Colonic mucosa (tissue), 4 donors: ENCODE results near the gene KLK5. TPM values are rescaled to one million over a fixed set of nuclear protein-coding genes. Genes with fewer than 3 reads are reported as not detected.

Experiments
- DNase-seq: peaks from one replicate; pipeline ENCODE4 v3.0.0-alpha.2; 2020
- H3K27ac ChIP-seq: fragments of 200-600 bp; one replicate; pipeline ENCODE4 v1.8.0; 2021
- H3K27me3 ChIP-seq: fragments of 200-600 bp; one replicate; pipeline ENCODE4 v1.8.0; 2021
- H3K36me3 ChIP-seq: fragments of 200-600 bp; one replicate; pipeline ENCODE4 v1.8.0; 2021
- H3K4me1 ChIP-seq: fragments of 200-600 bp; one replicate; pipeline ENCODE4 v1.8.0; 2021; ENCODE audit warnings: mild to moderate bottlenecking
- H3K4me3 ChIP-seq: fragments of 200-600 bp; one replicate; pipeline ENCODE4 v1.8.0; 2021
- H3K9ac ChIP-seq, 2 donors: one replicate each; pipeline ENCODE4 v1.7.0; 2013; ENCODE audit warnings: control low read depth in 2 of 2, low read depth in 2 of 2, low read length in 2 of 2
- H3K9me3 ChIP-seq: fragments of 200-600 bp; one replicate; pipeline ENCODE4 v1.8.0; 2021
- CTCF ChIP-seq: fragments of 200-600 bp; IDR thresholded peaks from one replicate; pipeline ENCODE4 v1.8.0; 2022; ENCODE audit warnings: antibody characterized with exemption, mild to moderate bottlenecking
- intact Hi-C: fragments of 100-400 bp; cut with DNase I; formaldehyde crosslinking; loops from one replicate; pipeline ENCODE4 v1.14.1; 2022
- total RNA-seq, 2 donors: library from RNA; stranded (reverse); fragmentation: NEBNext Ultra II Directional in 1 of 2; extraction: Animal tissue kit (Norgen Biotek cat#: 25700) in 1 of 2; gene quantifications; one replicate each; pipeline ENCODE4 v1.2.1, GENCODE V29; 2021
- donor health status: healthy.
- donor health status: DM: no; HTN: no; CAD: no.
- donor health status: DM: no; HTN: no; CAD: no.

Gene KLK5
- total RNA-seq, 2 donors from 2014 or later = not detected

GRCh38 chr19:50922317-50922853 is 30.5 kb downstream of the KLK5 start:
- Histone ChIP-seq H3K4me1 (no peaks in the 10 kb centered on the region), H3K27me3 (no peaks in the 10 kb centered on the region), H3K9ac (no peak overlapping the region), H3K36me3 (no peaks in the 10 kb centered on the region), H3K27ac (no peak overlapping the region), H3K9me3 (no peaks in the 10 kb centered on the region), H3K4me3 (no peak overlapping the region)
- peak; percentile 82 for DNase-seq
- intact Hi-C loops = loop anchor here (2.0 kb wide), 1 partner anchor 130 kb away; no protein-coding TSS in a partner anchor
- peak; percentile 91 for TF ChIP-seq CTCF

- no peak overlapping the region for H3K9ac ChIP-seq
- no peak for DNase-seq
- H3K27me3 ChIP-seq = no peaks in the 10 kb centered on the region
- H3K27ac ChIP-seq = no peak overlapping the region
- TF ChIP-seq CTCF = no peak
- no peaks in the 10 kb centered on the region for H3K36me3 ChIP-seq
- intact Hi-C loops = loop anchor here (2.0 kb wide), 1 partner anchor 129 kb away; no protein-coding TSS in a partner anchor
- H3K9me3 ChIP-seq = no peaks in the 10 kb centered on the region
- H3K4me3 ChIP-seq = no peak overlapping the region
- no peaks in the 10 kb centered on the region for H3K4me1 ChIP-seq
Observed at GRCh38 chr19:50921426-50922316, 31.2 kb downstream of the KLK5 start.

- DNase-seq = no peak
- Histone ChIP-seq H3K4me3 (no peak overlapping the region), H3K27ac (no peak overlapping the region), H3K9ac (no peak overlapping the region), H3K9me3 (no peaks in the 10 kb centered on the region), H3K27me3 (peaks cover 16% of the 10 kb centered on the region), H3K36me3 (no peaks in the 10 kb centered on the region), H3K4me1 (no peaks in the 10 kb centered on the region)
- intact Hi-C loops = no loop called here
- no peak for TF ChIP-seq CTCF
Observed at GRCh38 chr19:50916069-50916468, 36.8 kb downstream of the KLK5 start.

- no peaks in the 10 kb centered on the region for H3K36me3 ChIP-seq
- no peak for TF ChIP-seq CTCF
- no peak overlapping the region for H3K4me3 ChIP-seq
- no peak overlapping the region for H3K27ac ChIP-seq
- no peak overlapping the region for H3K9ac ChIP-seq
- intact Hi-C loops = no loop called here
- peaks cover 29% of the 10 kb centered on the region for H3K27me3 ChIP-seq
- no peak for DNase-seq
- no peaks in the 10 kb centered on the region for H3K9me3 ChIP-seq
- no peaks in the 10 kb centered on the region for H3K4me1 ChIP-seq
Observed at GRCh38 chr19:50912727-50913716, 39.8 kb downstream of the KLK5 start.

- Histone ChIP-seq H3K36me3 (no peaks in the 10 kb centered on the region), H3K4me1 (no peaks in the 10 kb centered on the region), H3K27ac (no peak overlapping the region), H3K4me3 (no peak overlapping the region), H3K9ac (no peak overlapping the region), H3K9me3 (no peaks in the 10 kb centered on the region), H3K27me3 (peaks cover 29% of the 10 kb centered on the region)
- TF ChIP-seq CTCF = no peak
- no peak for DNase-seq
- intact Hi-C loops = no loop called here
Observed at GRCh38 chr19:50912102-50912599, 40.7 kb downstream of the KLK5 start.
